Heart left ventricle (tissue), 13 donors: ENCODE results near the gene HP1BP3.

ENCODE experiments used
- POLR2A ChIP-seq, 2 donors: fragments of 450-650 bp; IDR thresholded peaks; one replicate each; pipeline ENCODE4 v1.6.1; 2017; ENCODE audit warnings: antibody characterized with exemption in 2 of 2, mild to moderate bottlenecking in 2 of 2, moderate library complexity in 2 of 2
- TF ChIP-seq, protein P1 (sequence below), 12 donors: fragments of 200-600 bp; sonication (generic) in 4 of 12; IDR thresholded peaks; one replicate each; pipeline versions ENCODE4 v1.5.0 to v1.8.0; 2018 to 2022; ENCODE audit warnings: antibody characterized with exemption in 12 of 12, mild to moderate bottlenecking in 5 of 12
- donor health status: ischemic (EF 13 %, LVEDD 7.1; RV severe dilation, severe dysfunction).
- donor health status: DM: no; HTN: yes; CAD: no.
- donor health status: DM: no; HTN: no; CAD: no.
- donor health status: ischemic (EF 25% LVEDD 6.9; RV normal size, moderate dysfunction).
- donor health status: ischemic (EF 25% LVEDD 5.7; RV mildly dilated, moderate dysfunction).
- donor health status: ischemic (EF 35%, LVEDD 5.7; RV mildly dilated, moderate dysfunction).
- donor health status: nonischemic (EF 11% LVEDD 7.7; RV severe dilation, severe dysfunction).
- donor health status: DM: yes; HTN: yes; CAD: no.
- donor health status: PGD.
- donor health status: ischemic (EF 29% LVEDD 5.4; RV normal size, mild dysfunction).
- donor health status: nonischemic (EF 23%, LVEDD 6.1; RV moderate dilation, normal function).

DNA sequence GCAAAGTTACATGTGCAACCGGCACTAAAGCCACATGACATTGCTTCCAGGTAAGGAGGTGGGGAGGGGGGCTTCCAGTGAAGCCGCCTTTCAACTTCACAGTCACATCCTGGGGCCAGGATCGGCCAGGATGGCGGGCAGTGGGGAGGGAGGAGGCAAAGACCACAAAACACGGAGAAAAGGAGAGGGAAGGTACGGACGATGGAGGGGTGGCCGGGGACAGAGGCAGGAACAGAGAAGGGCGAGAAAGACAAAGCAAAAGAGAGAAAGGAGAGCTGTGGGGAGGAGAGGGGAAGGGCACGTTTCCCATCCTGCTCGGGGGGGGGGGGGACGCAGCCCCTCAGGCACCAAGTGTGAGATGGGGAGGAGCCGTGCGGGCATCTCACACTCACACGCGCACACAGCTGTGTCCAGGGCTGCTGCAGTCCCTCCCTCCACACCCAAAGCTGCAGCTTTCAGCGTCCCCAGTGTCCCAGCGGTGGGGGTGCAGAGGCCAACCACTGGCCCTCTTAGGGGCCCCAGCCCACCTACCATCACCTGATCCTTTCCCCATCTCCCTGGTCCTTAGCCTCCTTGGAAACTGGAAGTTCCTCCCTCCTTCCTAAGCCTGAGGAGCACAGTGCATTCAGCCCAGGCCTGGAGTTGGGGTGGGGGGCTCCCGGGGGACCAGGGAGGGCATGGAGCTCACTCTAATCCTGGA is 57.0 kb downstream of the HP1BP3 start:
- TF ChIP-seq, protein P1, sequence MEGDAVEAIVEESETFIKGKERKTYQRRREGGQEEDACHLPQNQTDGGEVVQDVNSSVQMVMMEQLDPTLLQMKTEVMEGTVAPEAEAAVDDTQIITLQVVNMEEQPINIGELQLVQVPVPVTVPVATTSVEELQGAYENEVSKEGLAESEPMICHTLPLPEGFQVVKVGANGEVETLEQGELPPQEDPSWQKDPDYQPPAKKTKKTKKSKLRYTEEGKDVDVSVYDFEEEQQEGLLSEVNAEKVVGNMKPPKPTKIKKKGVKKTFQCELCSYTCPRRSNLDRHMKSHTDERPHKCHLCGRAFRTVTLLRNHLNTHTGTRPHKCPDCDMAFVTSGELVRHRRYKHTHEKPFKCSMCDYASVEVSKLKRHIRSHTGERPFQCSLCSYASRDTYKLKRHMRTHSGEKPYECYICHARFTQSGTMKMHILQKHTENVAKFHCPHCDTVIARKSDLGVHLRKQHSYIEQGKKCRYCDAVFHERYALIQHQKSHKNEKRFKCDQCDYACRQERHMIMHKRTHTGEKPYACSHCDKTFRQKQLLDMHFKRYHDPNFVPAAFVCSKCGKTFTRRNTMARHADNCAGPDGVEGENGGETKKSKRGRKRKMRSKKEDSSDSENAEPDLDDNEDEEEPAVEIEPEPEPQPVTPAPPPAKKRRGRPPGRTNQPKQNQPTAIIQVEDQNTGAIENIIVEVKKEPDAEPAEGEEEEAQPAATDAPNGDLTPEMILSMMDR (IDR thresholded peaks at IDR 0.05): no peak
- TF ChIP-seq POLR2A (IDR thresholded peaks at IDR 0.05): no peak
